ENCODE data around the gene LAIR2. TPM values are rescaled to one million over a fixed set of nuclear protein-coding genes. Genes with fewer than 3 reads are reported as not detected.

Gene LAIR2
- total RNA-seq, 2 donors from 2014 or later = 0.94 to 1.7 TPM

DNA sequence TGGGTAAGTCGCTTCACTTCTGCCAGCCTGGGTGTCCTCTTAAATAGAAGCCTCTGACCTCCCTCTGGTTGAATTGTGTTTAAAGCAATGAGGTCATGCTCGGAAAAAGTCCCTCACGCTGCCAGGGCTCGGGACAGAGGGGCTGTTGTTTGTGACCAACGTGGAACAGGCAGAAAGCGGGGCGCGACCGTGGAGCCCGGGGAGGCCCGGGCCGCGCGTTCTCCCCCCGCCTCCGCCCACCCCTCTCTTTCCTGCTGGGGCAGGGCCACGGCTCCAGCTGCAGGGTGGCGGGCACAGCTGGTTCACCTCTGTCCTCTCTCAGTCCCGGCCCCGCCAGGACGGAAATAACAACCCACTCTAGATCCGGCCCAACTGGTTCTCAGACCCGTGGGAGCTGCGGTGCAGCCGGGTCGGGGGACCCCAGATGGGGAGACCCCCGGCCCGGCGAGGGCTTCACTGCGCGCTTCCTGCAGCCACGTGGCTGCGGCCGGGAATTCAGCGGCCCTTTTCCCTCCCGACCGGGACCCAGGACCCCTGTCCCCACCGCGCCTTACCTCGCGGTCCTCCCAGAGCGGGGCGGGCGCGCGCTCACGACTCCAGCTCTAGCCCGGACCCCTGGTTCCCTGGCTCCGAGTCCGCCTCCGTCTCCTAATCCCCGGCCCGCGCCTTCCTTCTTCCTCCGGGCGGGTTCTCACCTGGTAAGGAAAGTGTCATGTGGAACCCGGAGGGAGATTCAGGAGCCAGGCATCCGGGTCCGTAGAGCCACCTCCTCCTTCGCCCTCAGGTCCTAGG lies 31.4 kb upstream of the LAIR2 start:
- Mint-ChIP-seq H3K4me1 (peaks cover 22% of the 10 kb centered on the region), H3K27ac (no peak overlapping the region), H3K4me3 (peak overlapping the region; percentile 70), H3K27me3 (peaks cover 31% of the 10 kb centered on the region), H3K36me3 (ENCODE audit: low read depth) (no peaks in the 10 kb centered on the region)
- H3K9me3 ChIP-seq (ENCODE audit: control insufficient read depth, low read length, poor library complexity, severe bottlenecking) = no peaks in the 10 kb centered on the region
- ATAC-seq (peak; percentile 41), DNase-seq (no peak)

DNA sequence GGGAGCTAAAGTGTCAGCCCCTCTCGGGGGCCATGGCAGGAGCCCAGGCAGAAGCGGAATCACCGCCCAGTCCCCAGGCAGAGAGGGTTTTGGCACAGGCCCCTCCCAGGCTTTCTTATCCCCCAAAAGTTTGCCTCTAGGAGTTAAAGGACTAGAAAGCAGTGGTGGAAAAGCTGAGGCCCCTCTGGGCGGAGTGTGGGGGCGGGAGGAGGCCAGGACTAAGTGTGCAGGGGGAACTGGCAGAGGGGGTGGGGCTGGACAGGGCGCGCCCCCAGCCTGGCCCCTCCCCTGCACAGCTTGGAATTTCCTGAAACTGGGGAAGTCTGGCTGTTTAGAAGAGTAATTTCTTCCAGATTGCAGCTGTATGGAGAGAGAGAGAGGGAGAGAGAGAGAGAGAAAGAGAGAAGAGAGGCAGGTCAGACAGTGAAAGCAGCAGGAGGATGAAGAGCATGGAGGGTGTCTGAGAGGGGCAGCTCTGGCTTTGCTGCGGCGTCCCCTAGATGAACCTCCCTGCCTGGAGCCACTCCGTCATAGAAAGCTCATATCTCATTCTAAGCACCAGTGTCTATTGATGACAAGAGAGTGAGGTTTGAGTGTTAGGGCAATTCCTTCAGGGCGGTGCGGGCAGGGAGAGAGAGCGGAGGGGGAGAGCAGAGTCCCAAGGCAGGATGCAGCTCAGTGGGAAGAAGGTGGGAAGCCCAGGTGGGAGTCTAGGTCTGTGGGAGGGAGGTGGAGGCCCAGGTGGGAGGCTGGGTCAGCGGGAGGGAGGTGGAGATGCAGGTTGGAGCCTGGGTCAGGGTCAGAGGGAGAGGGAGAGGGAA lies 29.4 kb upstream of the LAIR2 start, which contains the start of gene CDC42EP5:
Gene CDC42EP5 (minus strand): TSS at position 226 of the 821 bp plus-strand sequence. CDS start 7,749 bp downstream, outside the sequence.
- Mint-ChIP-seq H3K27me3 (peaks cover 40% of the 10 kb centered on the region), H3K4me3 (peak within 1 kb of the TSS; percentile 65), H3K27ac (no peak within 1 kb of the TSS), H3K4me1 (peaks cover 24% of the 10 kb centered on the region), H3K36me3 (ENCODE audit: low read depth) (no peaks in the 10 kb centered on the region)
- H3K9me3 ChIP-seq (ENCODE audit: control insufficient read depth, low read length, poor library complexity, severe bottlenecking) = no peaks in the 10 kb centered on the region
- DNase-seq = no peak
- ATAC-seq = peak; percentile 27

DNA sequence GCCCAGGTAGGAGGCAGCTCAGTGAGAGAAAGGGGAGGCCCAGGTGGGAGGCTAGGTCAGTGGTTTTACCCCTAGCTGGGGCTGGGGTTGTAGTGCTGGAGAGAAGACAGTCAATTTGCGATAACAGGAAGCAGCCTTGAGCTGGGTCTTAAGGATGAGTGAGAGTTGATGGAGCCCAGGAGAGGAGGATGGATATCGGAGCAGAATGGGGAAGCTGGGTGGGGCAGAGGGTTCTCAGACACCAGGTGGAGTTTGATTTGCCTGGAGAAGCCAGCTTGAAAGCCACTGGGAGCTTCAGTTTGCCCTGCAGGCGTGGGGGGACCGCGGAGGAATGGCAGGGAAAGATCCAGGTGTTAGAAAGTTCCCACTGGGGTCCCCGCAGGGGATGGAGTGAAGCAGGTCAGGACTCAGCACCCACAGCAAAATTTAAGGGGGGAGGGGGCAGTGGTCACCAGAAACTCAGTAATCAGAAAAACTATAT lies 28.7 kb upstream of the LAIR2 start:
- Mint-ChIP-seq H3K36me3 (ENCODE audit: low read depth) (no peaks in the 10 kb centered on the region), H3K4me1 (peaks cover 25% of the 10 kb centered on the region), H3K27me3 (peaks cover 45% of the 10 kb centered on the region), H3K27ac (no peak overlapping the region), H3K4me3 (no peak overlapping the region)
- no peaks in the 10 kb centered on the region for H3K9me3 ChIP-seq (ENCODE audit: control insufficient read depth, low read length, poor library complexity, severe bottlenecking)
- DNase-seq = no peak
- ATAC-seq = no peak

DNA sequence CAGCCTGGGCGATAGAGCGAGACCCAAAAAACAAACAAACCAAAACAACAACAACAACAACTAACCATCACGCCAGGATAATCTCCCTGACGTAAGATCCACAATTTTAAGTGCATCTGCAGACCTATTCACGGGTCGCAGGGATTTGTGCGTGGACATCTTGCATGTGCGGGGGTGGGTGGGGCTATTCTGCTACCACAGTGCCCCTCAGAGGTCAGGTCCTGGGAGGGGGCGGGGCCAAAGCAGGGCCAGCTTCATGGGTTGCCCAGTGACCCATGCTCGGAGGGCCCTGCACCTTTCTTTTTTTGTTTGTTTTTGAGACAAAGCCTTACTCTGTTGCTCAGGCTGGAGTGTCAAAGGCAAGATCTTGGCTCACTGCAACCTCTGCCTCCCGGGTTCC lies 26.9 kb upstream of the LAIR2 start:
- no peak overlapping the region for H3K27ac Mint-ChIP-seq
- no peak overlapping the region for H3K4me3 Mint-ChIP-seq

GRCh38 chr19:54477650-54478049 lies 25.0 kb upstream of the LAIR2 start:
- Mint-ChIP-seq H3K27ac (no peak overlapping the region), H3K36me3 (ENCODE audit: low read depth) (peaks cover 2% of the 10 kb centered on the region), H3K27me3 (peaks cover 37% of the 10 kb centered on the region), H3K4me3 (no peak overlapping the region), H3K4me1 (peaks cover 17% of the 10 kb centered on the region)
- no peak for DNase-seq
- no peak for ATAC-seq
- no peaks in the 10 kb centered on the region for H3K9me3 ChIP-seq (ENCODE audit: control insufficient read depth, low read length, poor library complexity, severe bottlenecking)

More for the DNA sequence above, 26.9 kb upstream of the LAIR2 start:
- Mint-ChIP-seq H3K27me3 (peaks cover 31% of the 10 kb centered on the region), H3K4me1 (peaks cover 15% of the 10 kb centered on the region), H3K36me3 (ENCODE audit: low read depth) (no peaks in the 10 kb centered on the region)
- DNase-seq (no peak), ATAC-seq (no peak)
- no peaks in the 10 kb centered on the region for H3K9me3 ChIP-seq (ENCODE audit: control insufficient read depth, low read length, poor library complexity, severe bottlenecking)

DNA sequence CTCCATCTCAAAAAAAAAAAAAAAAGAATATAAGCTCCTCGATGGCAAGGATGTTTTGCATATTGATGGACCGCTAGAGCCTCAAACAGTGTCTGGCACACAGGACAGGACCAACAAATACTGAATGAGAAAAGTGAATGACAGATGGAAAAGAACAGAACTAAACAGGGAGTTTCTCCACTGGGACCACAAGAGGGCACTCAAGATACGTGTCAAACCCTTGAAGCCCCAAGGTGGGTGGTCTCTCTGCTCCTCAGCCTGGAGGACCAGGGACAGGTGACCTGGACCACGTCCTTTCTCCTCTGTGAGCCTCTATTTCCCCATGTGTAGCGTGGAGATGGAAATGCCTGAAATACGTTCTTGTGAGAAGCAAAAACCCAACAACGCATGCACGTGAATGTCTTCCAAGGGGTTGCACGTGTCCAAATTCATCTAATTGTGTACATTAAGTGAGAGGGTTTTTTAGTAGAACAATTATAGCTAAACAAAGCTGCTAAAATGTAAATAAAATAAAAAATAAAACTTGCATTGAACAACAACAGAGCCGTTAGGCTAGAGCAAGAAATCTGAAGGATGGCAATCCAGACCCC lies 23.9 kb upstream of the LAIR2 start:
- Mint-ChIP-seq H3K4me1 (peaks cover 14% of the 10 kb centered on the region), H3K36me3 (ENCODE audit: low read depth) (peaks cover 2% of the 10 kb centered on the region), H3K27me3 (peaks cover 30% of the 10 kb centered on the region), H3K4me3 (no peak overlapping the region), H3K27ac (no peak overlapping the region)
- no peaks in the 10 kb centered on the region for H3K9me3 ChIP-seq (ENCODE audit: control insufficient read depth, low read length, poor library complexity, severe bottlenecking)
- peak; percentile 41 for ATAC-seq
- DNase-seq = no peak

- DNase-seq = no peak
- no peaks in the 10 kb centered on the region for H3K9me3 ChIP-seq (ENCODE audit: control insufficient read depth, low read length, poor library complexity, severe bottlenecking)
- Mint-ChIP-seq H3K27me3 (peaks cover 39% of the 10 kb centered on the region), H3K4me3 (no peak overlapping the region), H3K36me3 (ENCODE audit: low read depth) (peaks cover 4% of the 10 kb centered on the region), H3K27ac (no peak overlapping the region), H3K4me1 (peaks cover 14% of the 10 kb centered on the region)
- no peak for ATAC-seq
These were observed 22.6 kb upstream of the LAIR2 start for GRCh38 chr19:54480051-54480450.

DNA sequence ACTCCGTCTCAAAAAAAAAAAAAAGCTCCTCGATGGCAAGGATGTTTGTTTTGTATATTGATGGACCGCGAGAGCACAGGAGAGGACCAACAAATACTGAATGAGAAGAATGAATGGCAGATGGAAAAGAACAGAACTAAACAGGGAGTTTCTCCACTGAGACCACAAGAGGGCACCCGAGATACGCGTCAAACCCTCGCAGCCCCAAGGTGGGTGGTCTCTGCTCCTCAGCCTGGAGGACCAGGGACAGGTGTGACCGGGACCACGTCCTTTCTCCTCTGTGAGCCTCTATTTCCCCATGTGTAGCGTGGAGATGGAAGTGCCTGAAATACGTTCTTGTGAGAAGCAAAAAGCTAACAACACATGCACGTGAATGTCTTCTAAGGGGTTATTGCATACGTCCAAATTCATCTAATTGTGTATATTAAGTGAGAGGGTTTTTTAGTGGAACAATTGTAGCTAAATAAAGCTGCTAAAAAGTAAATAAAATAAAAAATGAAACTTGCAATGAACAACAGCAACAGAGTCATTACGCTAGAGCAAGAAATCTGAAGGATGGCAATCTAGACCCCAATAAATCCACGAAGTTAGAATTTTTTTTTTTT lies 21.2 kb upstream of the LAIR2 start:
- ATAC-seq = peak; percentile 54

GRCh38 chr19:54482889-54483288 lies 19.7 kb upstream of the LAIR2 start:
- no peak overlapping the region for H3K27ac Mint-ChIP-seq
- H3K36me3 Mint-ChIP-seq (ENCODE audit: low read depth) = peaks cover 4% of the 10 kb centered on the region
- H3K4me1 Mint-ChIP-seq = peaks cover 12% of the 10 kb centered on the region
- DNase-seq = no peak
- ATAC-seq = no peak
- no peak overlapping the region for H3K4me3 Mint-ChIP-seq
- no peaks in the 10 kb centered on the region for H3K9me3 ChIP-seq (ENCODE audit: control insufficient read depth, low read length, poor library complexity, severe bottlenecking)
- H3K27me3 Mint-ChIP-seq = peaks cover 44% of the 10 kb centered on the region

More for the DNA sequence above, 21.2 kb upstream of the LAIR2 start:
- Mint-ChIP-seq H3K27ac (no peak overlapping the region), H3K4me3 (no peak overlapping the region), H3K36me3 (ENCODE audit: low read depth) (peaks cover 4% of the 10 kb centered on the region), H3K4me1 (peaks cover 14% of the 10 kb centered on the region), H3K27me3 (peaks cover 50% of the 10 kb centered on the region)
- no peaks in the 10 kb centered on the region for H3K9me3 ChIP-seq (ENCODE audit: control insufficient read depth, low read length, poor library complexity, severe bottlenecking)
- DNase-seq = peak in 1 of 3 donors; percentile 34

DNA sequence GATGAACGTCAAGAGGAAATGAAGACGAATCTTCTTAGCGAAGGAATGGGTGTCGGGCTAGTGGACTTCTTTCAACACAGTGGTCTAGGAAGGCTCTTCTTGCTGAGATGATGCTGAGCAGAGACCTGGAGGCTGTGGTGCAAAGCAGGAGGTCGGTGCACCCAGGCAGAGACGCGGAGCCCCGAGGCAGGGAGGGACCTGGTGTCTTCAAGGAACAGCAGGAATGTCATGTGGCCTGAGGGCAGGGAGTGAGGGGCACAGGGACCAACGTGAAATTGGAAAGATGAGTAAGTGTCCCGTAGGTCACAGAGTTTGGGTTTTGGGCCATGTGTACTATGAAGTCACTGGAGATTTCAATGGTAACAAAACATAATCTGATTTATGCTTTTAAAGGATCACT lies 18.2 kb upstream of the LAIR2 start:
- H3K9me3 ChIP-seq (ENCODE audit: control insufficient read depth, low read length, poor library complexity, severe bottlenecking) = no peaks in the 10 kb centered on the region
- Mint-ChIP-seq H3K4me1 (peaks cover 13% of the 10 kb centered on the region), H3K4me3 (no peak overlapping the region), H3K27me3 (peaks cover 41% of the 10 kb centered on the region), H3K36me3 (ENCODE audit: low read depth) (peaks cover 4% of the 10 kb centered on the region), H3K27ac (peak overlapping the region; percentile 24)
- DNase-seq (no peak), ATAC-seq (no peak)

DNA sequence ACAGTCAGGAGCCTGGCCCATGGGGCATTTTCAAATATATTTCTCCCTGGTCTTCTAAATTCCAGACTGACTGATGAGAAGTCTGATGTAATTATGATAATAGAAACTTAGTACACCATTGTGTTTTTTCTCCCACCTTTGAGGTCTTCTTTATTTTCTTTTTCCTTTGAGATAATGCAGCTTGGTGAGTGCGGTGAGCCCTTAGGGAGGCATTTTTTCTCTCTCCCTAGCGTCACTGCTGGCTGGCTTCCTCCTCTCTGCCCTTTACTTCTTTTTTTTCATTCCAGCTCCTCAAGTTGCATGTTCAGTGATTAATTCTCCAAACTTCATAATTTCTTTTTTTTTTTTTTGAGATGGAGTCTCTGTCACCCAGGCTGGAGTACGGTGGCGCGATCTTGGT lies 16.8 kb upstream of the LAIR2 start:
- peaks cover 15% of the 10 kb centered on the region for H3K4me1 Mint-ChIP-seq
- ATAC-seq = no peak
- H3K27ac Mint-ChIP-seq = no peak overlapping the region
- no peak overlapping the region for H3K4me3 Mint-ChIP-seq
- peaks cover 4% of the 10 kb centered on the region for H3K36me3 Mint-ChIP-seq (ENCODE audit: low read depth)
- H3K27me3 Mint-ChIP-seq = peaks cover 38% of the 10 kb centered on the region
- H3K9me3 ChIP-seq (ENCODE audit: control insufficient read depth, low read length, poor library complexity, severe bottlenecking) = no peaks in the 10 kb centered on the region
- no peak for DNase-seq

- Mint-ChIP-seq H3K36me3 (ENCODE audit: low read depth) (no peaks in the 10 kb centered on the region), H3K27me3 (peaks cover 30% of the 10 kb centered on the region), H3K27ac (no peak overlapping the region), H3K4me1 (peaks cover 9% of the 10 kb centered on the region), H3K4me3 (no peak overlapping the region)
- no peak for ATAC-seq
- DNase-seq = no peak
- no peaks in the 10 kb centered on the region for H3K9me3 ChIP-seq (ENCODE audit: control insufficient read depth, low read length, poor library complexity, severe bottlenecking)
These were observed 13.3 kb upstream of the LAIR2 start for GRCh38 chr19:54489341-54489740.

GRCh38 chr19:54489766-54490165 lies 12.9 kb upstream of the LAIR2 start:
- no peaks in the 10 kb centered on the region for H3K36me3 Mint-ChIP-seq (ENCODE audit: low read depth)
- no peaks in the 10 kb centered on the region for H3K9me3 ChIP-seq (ENCODE audit: control insufficient read depth, low read length, poor library complexity, severe bottlenecking)
- peaks cover 27% of the 10 kb centered on the region for H3K27me3 Mint-ChIP-seq
- DNase-seq (no peak), ATAC-seq (no peak)
- no peak overlapping the region for H3K4me3 Mint-ChIP-seq
- peaks cover 9% of the 10 kb centered on the region for H3K4me1 Mint-ChIP-seq
- H3K27ac Mint-ChIP-seq = no peak overlapping the region

All from T-helper 17 cell (primary cell).